CD4-positive, alpha-beta T cell (primary cell): ENCODE data around the gene PRR29. TPM values are rescaled to one million over a fixed set of nuclear protein-coding genes. Genes with fewer than 3 reads are reported as not detected.

ENCODE experiments used
- ATAC-seq: fragments of 200-7000 bp; cut with Tn5 transposase; one replicate; pipeline ENCODE4 v1.10.0; 2022; ENCODE audit warnings: mild to moderate bottlenecking; ENCODE audit not compliant: poor library complexity
- CTCF ChIA-PET: fragments of 350-600 bp; sonication (Branson Sonifier 250); formaldehyde crosslinking; loops from one replicate; lab custom pipeline; 2021; ENCODE audit warnings: antibody characterized with exemption, inconsistent platforms; lab: Charles Lee
- POLR2A ChIA-PET: fragments of 350-600 bp; sonication (Branson Sonifier 250); formaldehyde crosslinking; loops from one replicate; lab custom pipeline; 2021; ENCODE audit warnings: antibody characterized with exemption, inconsistent platforms; lab: Charles Lee
- DNase-seq, 14 experiments: peaks; one replicate each; pipeline ENCODE4 v3.0.0-alpha.2; 2013 to 2020; ENCODE audit warnings: mixed read lengths in 2 of 14
- H3K27ac ChIP-seq, 2 donors: one replicate each; pipeline versions ENCODE4 v1.5.1 to v1.7.0; 2013; ENCODE audit warnings: low read length in 2 of 2, low read depth in 1 of 2, mild to moderate bottlenecking in 1 of 2
- H3K27me3 ChIP-seq, 2 experiments: 1 replicate in 1 of 2; 2 replicates in 1 of 2; pipeline versions ENCODE4 v1.6.1 to v1.7.0; 2013; ENCODE audit warnings: low read length in 2 of 2, control low read depth in 1 of 2, mild to moderate bottlenecking in 1 of 2, moderate library complexity in 1 of 2; ENCODE audit not compliant: insufficient read depth in 2 of 2, control insufficient read depth in 1 of 2
- H3K36me3 ChIP-seq: one replicate; pipeline ENCODE4 v1.6.1; 2013; ENCODE audit warnings: low read length, control low read depth; ENCODE audit not compliant: insufficient read depth
- H3K4me1 ChIP-seq: one replicate; pipeline ENCODE4 v1.6.1; 2013; ENCODE audit warnings: low read length, control low read depth; ENCODE audit not compliant: insufficient read depth
- H3K4me3 ChIP-seq: one replicate; pipeline ENCODE4 v1.5.1; 2013; ENCODE audit warnings: mild to moderate bottlenecking, low read length, moderate library complexity
- H3K9me3 ChIP-seq, 2 experiments: 1 replicate in 1 of 2; 2 replicates in 1 of 2; pipeline versions ENCODE4 v1.6.1 to v1.7.0; 2013; ENCODE audit warnings: low read length in 2 of 2, mild to moderate bottlenecking in 2 of 2, control low read depth in 1 of 2, moderate library complexity in 1 of 2; ENCODE audit not compliant: control insufficient read depth in 1 of 2, insufficient read depth in 1 of 2
- H3K27ac Mint-ChIP-seq: one replicate; pipeline ENCODE4 v1.8.0; 2020; ENCODE audit warnings: mixed read lengths
- H3K27me3 Mint-ChIP-seq: one replicate; pipeline ENCODE4 v1.8.0; 2021; ENCODE audit warnings: mixed read lengths
- H3K36me3 Mint-ChIP-seq: one replicate; pipeline ENCODE4 v1.8.0; 2021; ENCODE audit warnings: low read depth, mixed read lengths
- H3K4me1 Mint-ChIP-seq: one replicate; pipeline ENCODE4 v1.8.0; 2021; ENCODE audit warnings: low read depth, mixed read lengths
- H3K4me3 Mint-ChIP-seq: one replicate; pipeline ENCODE4 v1.8.0; 2020; ENCODE audit warnings: mild to moderate bottlenecking, mixed read lengths
- H3K9me3 Mint-ChIP-seq: one replicate; pipeline ENCODE4 v1.8.0; 2020; ENCODE audit warnings: mixed read lengths
- CTCF ChIP-seq: fragments of 200-600 bp; IDR thresholded peaks from one replicate; pipeline ENCODE4 v1.8.0; 2022; ENCODE audit warnings: antibody characterized with exemption, mild to moderate bottlenecking
- intact Hi-C, 2 experiments: fragments of 100-400 bp; cut with DNase I in 1 of 2; cut with micrococcal nuclease in 1 of 2; formaldehyde crosslinking; loops; one replicate each; pipeline versions ENCODE4 v1.15.1 to v1.9.0; 2023 to 2025; cut with DNase I, micrococcal nuclease
- total RNA-seq, 174 experiments: library from RNA in 2 of 174; stranded (reverse) in 2 of 174; gene quantifications; one replicate each; pipeline ENCODE4 v1.2.3 and lab custom pipeline; 2021 to 2026

PRR29 gene
- total RNA-seq, 2 experiments from 2014 or later, result 0.56 to 0.71 TPM

- peaks cover 18% of the 10 kb centered on the region for H3K36me3 Mint-ChIP-seq
- Histone ChIP-seq H3K36me3 (peaks cover 43% of the 10 kb centered on the region), H3K9me3 (no peaks in the 10 kb centered on the region), H3K4me1 (peaks cover 9% of the 10 kb centered on the region), H3K27ac (no peak overlapping the region), H3K4me3 (no peak overlapping the region), H3K27me3 (no peaks in the 10 kb centered on the region)
- no peak overlapping the region for H3K4me3 Mint-ChIP-seq
- no peaks in the 10 kb centered on the region for H3K9me3 Mint-ChIP-seq
- no peak for ATAC-seq
- no peak for TF ChIP-seq CTCF
- H3K27ac Mint-ChIP-seq, result no peak overlapping the region
- ChIA-PET POLR2A (interaction anchor here (1.0 kb wide), 1 partner anchor 17 kb away, joined by 3 read pairs; the partner anchor contains the start of gene ICAM2), CTCF (interaction anchor here (0.8 to 3.0 kb wide), 2 partner anchors 8 to 97 kb away, joined by 4 to 6 read pairs; no protein-coding TSS in a partner anchor)
- intact Hi-C loops, result no loop called here
- no peak for DNase-seq
- peaks cover 8% of the 10 kb centered on the region for H3K4me1 Mint-ChIP-seq
- no peaks in the 10 kb centered on the region for H3K27me3 Mint-ChIP-seq
These were observed 39.0 kb downstream of the PRR29 start for GRCh38 chr17:64037180-64037579.

GRCh38 chr17:64037802-64038201 is 39.7 kb downstream of the PRR29 start:
- Mint-ChIP-seq H3K4me3 (no peak overlapping the region), H3K36me3 (peaks cover 24% of the 10 kb centered on the region), H3K27ac (no peak overlapping the region), H3K4me1 (peaks cover 11% of the 10 kb centered on the region), H3K9me3 (no peaks in the 10 kb centered on the region), H3K27me3 (no peaks in the 10 kb centered on the region)
- POLR2A ChIA-PET, result interaction anchor here (1.0 to 1.3 kb wide), 3 partner anchors 13 to 108 kb away, joined by 3 to 8 read pairs (median 4); partner anchors contain the start of gene ICAM2
- DNase-seq, result no peak
- Histone ChIP-seq H3K9me3 (no peaks in the 10 kb centered on the region), H3K4me1 (peaks cover 10% of the 10 kb centered on the region), H3K27me3 (no peaks in the 10 kb centered on the region), H3K27ac (no peak overlapping the region), H3K4me3 (no peak overlapping the region), H3K36me3 (peaks cover 49% of the 10 kb centered on the region)
- ATAC-seq, result no peak
- intact Hi-C loops, result no loop called here
- CTCF ChIA-PET, result interaction anchor here (0.8 to 2.2 kb wide), 2 partner anchors 9 to 12 kb away, joined by 4 to 8 read pairs; no protein-coding TSS in a partner anchor
- no peak for TF ChIP-seq CTCF

- Histone ChIP-seq H3K27ac (no peak overlapping the region), H3K36me3 (peaks cover 56% of the 10 kb centered on the region), H3K9me3 (no peaks in the 10 kb centered on the region), H3K4me1 (peaks cover 15% of the 10 kb centered on the region), H3K4me3 (no peak overlapping the region), H3K27me3 (no peaks in the 10 kb centered on the region)
- Mint-ChIP-seq H3K4me3 (no peak overlapping the region), H3K36me3 (peaks cover 31% of the 10 kb centered on the region), H3K9me3 (no peaks in the 10 kb centered on the region), H3K27me3 (no peaks in the 10 kb centered on the region), H3K27ac (no peak overlapping the region), H3K4me1 (peaks cover 11% of the 10 kb centered on the region)
- CTCF ChIA-PET, result interaction anchor here (2.2 kb wide), 1 partner anchor 13 kb away, joined by 8 read pairs; no protein-coding TSS in a partner anchor
- ATAC-seq (no peak), DNase-seq (no peak)
- no peak for TF ChIP-seq CTCF
- intact Hi-C loops, result no loop called here
- POLR2A ChIA-PET, result interaction anchor here (1.0 to 1.3 kb wide), 3 partner anchors 13 to 107 kb away, joined by 3 to 8 read pairs (median 4); partner anchors contain the start of gene ICAM2
These were observed 40.4 kb downstream of the PRR29 start for GRCh38 chr17:64038331-64039105.
